ENCODE results near the gene GALK2. TPM values are rescaled to one million over a fixed set of nuclear protein-coding genes. Genes with fewer than 3 reads are reported as not detected.

The GALK2 gene
- total and polyA plus RNA-seq, 2 of the 8 experiments (the other 6 are each of a cell fraction or from before 2014, with no cell fraction given) = 8.7 to 16.1 TPM

GRCh38 chr15:49306551-49306950, 136.5 kb downstream of the GALK2 start:
- no peak overlapping the region for H2BK15ac ChIP-seq (ENCODE audit: low read length)
- H3K56ac ChIP-seq (replicated peaks; ENCODE audit: insufficient read length, low read depth, low read length) = no peak overlapping the region
- H2BK12ac ChIP-seq (ENCODE audit: low read depth, low read length) = no peak overlapping the region
- no peaks in the 10 kb centered on the region for H3K79me1 ChIP-seq (ENCODE audit: low read depth, low read length)
- no peak overlapping the region for H3K14ac ChIP-seq (ENCODE audit: insufficient read length)
- H3K23ac ChIP-seq (ENCODE audit: insufficient read length) = no peak overlapping the region
- POLR2A ChIA-PET (ENCODE audit: partially characterized antibody) = interaction anchor here (1.1 kb wide), 1 partner anchor 11 kb away, joined by 3 read pairs; no protein-coding TSS in a partner anchor
- WGBS, 2 experiments (ENCODE audit: extremely low coverage in 1 of 2, insufficient coverage in 1 of 2, insufficient read length in 1 of 2, insufficient replicate concordance in 2 of 2, low coverage in 1 of 2, low lambda C conversion rate in 2 of 2, missing lambda C conversion rate in 1 of 2) = 81% methylated on average over 1 of the region's 1 CpG; no CpG with 5 or more reads in 1 of the 2 experiments
- no peak overlapping the region for H4K91ac ChIP-seq (replicated peaks; ENCODE audit: insufficient read length, low read length)
- no peak overlapping the region for H3K27ac ChIP-seq (ENCODE audit: low read depth, low read length)
- H2AK5ac ChIP-seq (ENCODE audit: low read depth, low read length) = no peak overlapping the region
- no peak overlapping the region for H2BK5ac ChIP-seq (ENCODE audit: low read depth, low read length)
- no peaks in the 10 kb centered on the region for H4K20me1 ChIP-seq (replicated peaks in 1 of 2; ENCODE audit: control insufficient read depth in 1 of 2, insufficient read depth in 2 of 2, low read length in 2 of 2)
- no peaks in the 10 kb centered on the region for H3K4me1 ChIP-seq (replicated peaks in 1 of 4; ENCODE audit: control insufficient read depth in 3 of 4, insufficient read depth in 4 of 4, low read length in 3 of 4)
- peaks cover 0 to 2% (median 1%) of the 10 kb centered on the region in 4 experiments; a peak in 3 of 8 replicates for H3K36me3 ChIP-seq (ENCODE audit: control insufficient read depth in 2 of 4, insufficient read depth in 4 of 4, low read length in 3 of 4)
- H3K9ac ChIP-seq (replicated peaks in 1 of 4; ENCODE audit: extremely low read depth in 1 of 4, low read depth in 3 of 4, low read length in 3 of 4) = no peak overlapping the region
- H2AFZ ChIP-seq (ENCODE audit: low read length) = no peak overlapping the region
- FAIRE-seq = no peak
- H3K4ac ChIP-seq (replicated peaks; ENCODE audit: insufficient read length, low read depth, low read length) = no peak overlapping the region
- no peak for DNase-seq (ENCODE audit: low read depth in 1 of 2, low spot score in 2 of 2)
- no peaks in the 10 kb centered on the region for H3K9me3 ChIP-seq (ENCODE audit: insufficient read depth in 2 of 2, low read depth in 1 of 2, low read length in 1 of 2)
- no peak overlapping the region for H2BK120ac ChIP-seq (replicated peaks; ENCODE audit: low read depth, low read length)
- no peak overlapping the region for H3K4me3 ChIP-seq (ENCODE audit: extremely low read depth in 1 of 4, insufficient read depth in 2 of 4, low read depth in 3 of 4, low read length in 4 of 4)
- no peak overlapping the region for H4K5ac ChIP-seq (ENCODE audit: insufficient read length, low read depth, low read length)
- no peak overlapping the region for H3K4me2 ChIP-seq (ENCODE audit: insufficient read depth in 1 of 2, low read depth in 2 of 2, low read length in 2 of 2)
- H3K27me3 ChIP-seq (replicated peaks in 1 of 4; ENCODE audit: control insufficient read depth in 3 of 4, extremely low read depth in 1 of 4, insufficient read depth in 3 of 4, low read length in 3 of 4) = no peaks in the 10 kb centered on the region
- H3K79me2 ChIP-seq (ENCODE audit: control insufficient read depth in 1 of 2, insufficient read depth in 2 of 2, low read length in 2 of 2) = no peaks in the 10 kb centered on the region
- H3K18ac ChIP-seq (ENCODE audit: extremely low read depth, low read length) = no peak overlapping the region
- no peak overlapping the region for H2BK20ac ChIP-seq (ENCODE audit: low read length)
- H4K8ac ChIP-seq (ENCODE audit: extremely low read depth, insufficient read depth, low read length) = no peak overlapping the region
- CTCF ChIA-PET (ENCODE audit: partially characterized antibody) = no interaction called here
- no peaks in the 10 kb centered on the region for H3K23me2 ChIP-seq (ENCODE audit: low read depth, low read length)
- TF ChIP-seq CHD2 (IDR thresholded peaks at IDR 0.05; ENCODE audit: low read length) = no peak
- no peak for TF ChIP-seq YY1 (IDR thresholded peaks at IDR 0.05; ENCODE audit: low read depth, low read length)
- no peak for TF ChIP-seq E2F6 (IDR thresholded peaks at IDR 0.05)

All from H1 (cell line).